HepG2 (cell line): ENCODE results near the gene PCDHGB1.

ENCODE experiments used
- CREM ChIP-seq, 2 experiments: sonication (generic) in 1 of 2; formaldehyde crosslinking in 1 of 2; IDR thresholded peaks; 2 replicates each; pipeline versions ENCODE4 v1.4.0 to v1.6.1; 2016 to 2020; ENCODE audit warnings: antibody characterized with exemption in 1 of 2, mild to moderate bottlenecking in 1 of 2, missing genetic modification reagents in 1 of 2
- CTCF ChIP-seq: sonication (generic); formaldehyde crosslinking; IDR thresholded peaks from 2 replicates; pipeline ENCODE4 v1.5.0; 2020; ENCODE audit warnings: mild to moderate bottlenecking, missing genetic modification reagents, moderate library complexity
- FOXK2 ChIP-seq: fragments of 450-650 bp; IDR thresholded peaks from 2 replicates; pipeline ENCODE4 v1.6.1; 2016
- HNRNPK ChIP-seq: fragments of 200-400 bp; formaldehyde crosslinking; IDR thresholded peaks from 2 replicates; pipeline ENCODE4 v1.6.1; 2018; ENCODE audit warnings: low read length, low read depth, moderate library complexity, mild to moderate bottlenecking; ENCODE audit not compliant: poor library complexity, severe bottlenecking
- NR1H2 ChIP-seq: sonication (generic); formaldehyde crosslinking; IDR thresholded peaks from 2 replicates; pipeline ENCODE4 v1.8.1; 2022; ENCODE audit warnings: low read depth, missing genetic modification reagents, borderline replicate concordance
- NR2F1 ChIP-seq, 2 experiments: fragments of 450-650 bp in 1 of 2; formaldehyde crosslinking in 1 of 2; IDR thresholded peaks; 2 replicates each; pipeline versions ENCODE4 v1.5.0 to v1.6.1; 2016 to 2020; ENCODE audit warnings: mild to moderate bottlenecking in 1 of 2, missing compliant biosample characterization in 1 of 2, missing genetic modification reagents in 1 of 2, moderate library complexity in 1 of 2
- PRDM10 ChIP-seq: sonication (generic); formaldehyde crosslinking; IDR thresholded peaks from 2 replicates; pipeline ENCODE4 v1.4.0; 2020; ENCODE audit warnings: low read depth, missing genetic modification reagents
- SMAD1 ChIP-seq: sonication (generic); formaldehyde crosslinking; IDR thresholded peaks from 2 replicates; pipeline ENCODE4 v1.4.0; 2020; ENCODE audit warnings: missing genetic modification reagents, low read depth, mild to moderate bottlenecking, borderline replicate concordance
- SP2 ChIP-seq: sonication (generic); formaldehyde crosslinking; IDR thresholded peaks from 2 replicates; pipeline ENCODE4 v1.5.1; 2020; ENCODE audit warnings: mild to moderate bottlenecking, missing genetic modification reagents
- ZFP37 ChIP-seq: sonication (generic); formaldehyde crosslinking; IDR thresholded peaks from 2 replicates; pipeline ENCODE4 v1.4.0; 2020; ENCODE audit warnings: missing genetic modification reagents, borderline replicate concordance
- ZFX ChIP-seq: sonication (generic); formaldehyde crosslinking; IDR thresholded peaks from 2 replicates; pipeline ENCODE4 v1.4.0; 2020; ENCODE audit warnings: mild to moderate bottlenecking, low read depth, missing genetic modification reagents, moderate library complexity
- ZNF513 ChIP-seq: sonication (generic); formaldehyde crosslinking; conservative IDR thresholded peaks from 2 replicates; pipeline ENCODE4 v1.5.0; 2020; ENCODE audit warnings: missing genetic modification reagents
- ZNF704 ChIP-seq: sonication (generic); formaldehyde crosslinking; IDR thresholded peaks from 2 replicates; pipeline ENCODE4 v1.8.1; 2023; ENCODE audit warnings: mild to moderate bottlenecking, inconsistent platforms, moderate library complexity, missing genetic modification reagents, borderline replicate concordance

- TF ChIP-seq NR2F1 (CRISPR knock-in tag; IDR thresholded peaks at IDR 0.05) (no peak), HNRNPK (no peak), CTCF (CRISPR knock-in tag) (no peak), ZFP37 (no peak), SP2 (no peak), FOXK2 (no peak), NR1H2 (CRISPR knock-in tag) (no peak), ZNF704 (CRISPR knock-in tag) (no peak), PRDM10 (CRISPR knock-in tag) (no peak), CREM (IDR thresholded peaks at IDR 0.05) (no peak), CREM (CRISPR knock-in tag; IDR thresholded peaks at IDR 0.05) (no peak), ZFX (CRISPR knock-in tag) (no peak), ZNF513 (CRISPR knock-in tag) (no peak), SMAD1 (no peak)
Observed at GRCh38 chr5:141363952-141364660, 14.2 kb downstream of the PCDHGB1 start, which contains the start of gene PCDHGA5.
